GM19467 (cell line): ENCODE measurements around the gene LRIT2.

Experiments
- ATAC-seq: cut with Tn5 transposase; IDR thresholded peaks from one replicate; pipeline ENCODE4 v1.9.1; 2021; ENCODE audit warnings: mild to moderate bottlenecking, moderate library complexity; ENCODE audit not compliant: unreplicated experiment

Gene LRIT2

GRCh38 chr10:84208023-84208422 lies 17.3 kb downstream of the LRIT2 start:
- no peak for ATAC-seq

GRCh38 chr10:84205853-84206525 lies 19.4 kb downstream of the LRIT2 start:
- no peak for ATAC-seq

- ATAC-seq, result peak; percentile 85
These were observed 20.1 kb downstream of the LRIT2 start for GRCh38 chr10:84205049-84205852.

GRCh38 chr10:84204610-84205009 lies 20.7 kb downstream of the LRIT2 start:
- no peak for ATAC-seq

GRCh38 chr10:84204122-84204521 lies 21.2 kb downstream of the LRIT2 start:
- ATAC-seq, result peak; percentile 65

- no peak for ATAC-seq
These were observed 23.0 kb downstream of the LRIT2 start for GRCh38 chr10:84202349-84202748.

GRCh38 chr10:84201682-84202081 lies 23.7 kb downstream of the LRIT2 start:
- ATAC-seq, result no peak

- no peak for ATAC-seq
These were observed 24.1 kb downstream of the LRIT2 start for GRCh38 chr10:84201244-84201606.

- no peak for ATAC-seq
These were observed 24.7 kb downstream of the LRIT2 start for GRCh38 chr10:84200537-84201243.

- ATAC-seq, result no peak
These were observed 27.0 kb downstream of the LRIT2 start for GRCh38 chr10:84198206-84198915.

GRCh38 chr10:84197643-84198042 lies 27.7 kb downstream of the LRIT2 start:
- no peak for ATAC-seq

- ATAC-seq, result no peak
These were observed 28.4 kb downstream of the LRIT2 start for GRCh38 chr10:84196941-84197340.

- ATAC-seq, result no peak
These were observed 29.3 kb downstream of the LRIT2 start for GRCh38 chr10:84196083-84196482.

GRCh38 chr10:84195044-84195830 lies 30.1 kb downstream of the LRIT2 start:
- no peak for ATAC-seq

- ATAC-seq, result peak; percentile 72
These were observed 30.8 kb downstream of the LRIT2 start, which contains the start of gene CDHR1 for GRCh38 chr10:84194424-84195043. Gene CDHR1, plus strand, starts transcription at chr10:84194537. Its CDS starts 224 bp downstream, at chr10:84194761.

- ATAC-seq, result no peak
These were observed 31.4 kb downstream of the LRIT2 start for GRCh38 chr10:84193846-84194423.

- ATAC-seq, result no peak
These were observed 32.0 kb downstream of the LRIT2 start for GRCh38 chr10:84193327-84193726.

GRCh38 chr10:84191106-84191505 lies 34.2 kb downstream of the LRIT2 start:
- ATAC-seq, result no peak

- ATAC-seq, result no peak
These were observed 34.7 kb downstream of the LRIT2 start for GRCh38 chr10:84190621-84191020.
